Stimulated activated CD4-positive, alpha-beta T cell treated with anti-CD3 and anti-CD28 coated beads, Interleukin-15, amount 100 ng/mL, for 1 hour (primary cell): ENCODE measurements around the gene CCNF.

Experiments used
- DNase-seq, 2 donors: peaks; one replicate each; pipeline ENCODE4 v3.0.0-alpha.2; 2020; ENCODE audit warnings: low read depth in 1 of 2, low spot score in 1 of 2

CCNF gene

DNA sequence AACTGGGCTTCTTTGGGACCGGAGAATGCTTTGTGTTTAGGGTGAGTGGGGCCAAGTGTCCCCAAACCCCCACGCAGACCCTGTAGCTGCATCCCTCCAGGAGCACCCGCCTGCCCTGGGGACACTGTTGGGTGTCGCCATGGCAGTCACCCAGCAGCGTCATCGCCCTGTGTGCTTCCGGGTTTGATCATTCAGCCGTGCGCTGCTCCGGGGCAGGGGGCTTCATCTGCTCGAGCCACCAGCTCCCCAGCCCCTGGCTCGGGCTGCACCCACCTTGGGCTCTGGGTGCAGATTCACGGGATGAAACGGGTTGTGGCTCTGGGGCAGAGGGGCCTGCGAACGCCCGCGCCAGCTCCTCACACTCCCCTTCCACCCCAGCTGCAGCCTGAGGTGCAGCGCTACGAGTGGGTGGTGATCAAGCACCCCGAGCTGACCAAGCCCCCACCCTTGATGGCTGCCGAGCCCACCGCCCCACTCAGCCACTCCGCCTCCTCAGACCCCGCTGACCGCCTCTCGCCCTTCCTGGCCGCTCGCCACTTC lies 70.7 kb downstream of the CCNF start:
- no peak for DNase-seq

DNA sequence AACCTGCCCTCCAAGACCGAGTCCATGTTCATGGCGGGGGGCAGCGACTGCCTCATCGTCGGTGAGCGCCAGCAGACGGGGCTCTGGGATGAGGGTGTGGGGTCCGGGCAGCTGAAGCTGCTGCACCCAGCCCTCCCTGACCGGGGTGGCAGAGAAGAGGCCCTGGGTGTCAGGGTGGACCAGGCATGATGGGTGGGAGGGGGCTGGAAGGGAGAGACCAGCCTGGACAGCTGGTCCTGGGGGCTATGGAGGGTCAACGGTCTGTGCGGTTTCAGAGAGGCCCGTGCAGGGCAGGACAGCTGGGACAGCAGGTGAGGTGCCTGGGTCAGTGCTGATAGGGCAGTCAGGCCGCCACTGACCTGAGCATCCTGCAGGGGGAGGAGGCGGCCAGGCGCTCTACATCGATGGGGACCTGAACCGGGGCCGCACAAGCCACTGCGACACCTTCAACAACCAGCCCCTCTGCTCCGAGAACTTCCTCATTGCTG lies 71.2 kb downstream of the CCNF start:
- no peak for DNase-seq

DNA sequence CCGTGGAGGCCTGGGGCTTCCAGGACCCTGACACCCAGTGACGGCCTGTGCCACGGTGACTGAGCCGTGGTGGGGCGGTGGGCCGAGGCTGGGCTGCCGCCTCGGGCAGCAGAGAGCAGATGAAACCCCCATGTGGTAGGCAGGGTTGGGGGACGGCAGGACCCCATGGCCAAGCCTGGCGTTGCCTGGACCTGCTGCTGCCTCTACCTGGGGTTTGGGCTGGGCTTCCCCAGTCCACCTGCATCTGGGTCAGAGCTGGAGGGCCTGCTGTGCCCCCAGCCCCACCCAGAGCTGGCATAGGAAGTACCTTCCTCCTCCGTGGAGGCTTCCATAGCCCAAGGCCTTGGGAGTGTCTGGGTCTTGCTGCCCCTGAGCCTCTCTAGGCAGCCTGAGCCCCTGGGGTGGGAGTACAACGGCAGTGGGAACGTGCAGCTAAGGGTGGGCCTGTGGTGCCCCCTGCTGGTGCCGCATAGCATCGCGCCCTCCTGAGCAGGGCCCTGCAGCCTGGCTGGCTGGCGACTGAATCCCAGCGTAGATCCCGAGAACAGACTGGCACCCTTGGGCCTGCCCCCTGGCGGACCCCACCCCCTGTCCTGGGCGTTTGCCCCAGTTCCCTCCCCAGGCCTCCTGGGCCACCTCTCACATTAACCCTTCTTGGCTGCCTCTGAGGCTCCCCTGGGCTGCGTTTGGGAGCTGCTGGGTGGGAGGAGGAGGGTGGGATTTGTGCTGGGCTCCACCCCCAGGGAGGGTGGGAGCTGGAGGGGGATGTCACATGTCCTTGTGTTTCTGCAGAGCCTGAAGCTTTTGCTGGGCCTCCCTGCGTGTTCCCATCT lies 71.9 kb downstream of the CCNF start:
- DNase-seq = peak; percentile 54 to 77

DNA sequence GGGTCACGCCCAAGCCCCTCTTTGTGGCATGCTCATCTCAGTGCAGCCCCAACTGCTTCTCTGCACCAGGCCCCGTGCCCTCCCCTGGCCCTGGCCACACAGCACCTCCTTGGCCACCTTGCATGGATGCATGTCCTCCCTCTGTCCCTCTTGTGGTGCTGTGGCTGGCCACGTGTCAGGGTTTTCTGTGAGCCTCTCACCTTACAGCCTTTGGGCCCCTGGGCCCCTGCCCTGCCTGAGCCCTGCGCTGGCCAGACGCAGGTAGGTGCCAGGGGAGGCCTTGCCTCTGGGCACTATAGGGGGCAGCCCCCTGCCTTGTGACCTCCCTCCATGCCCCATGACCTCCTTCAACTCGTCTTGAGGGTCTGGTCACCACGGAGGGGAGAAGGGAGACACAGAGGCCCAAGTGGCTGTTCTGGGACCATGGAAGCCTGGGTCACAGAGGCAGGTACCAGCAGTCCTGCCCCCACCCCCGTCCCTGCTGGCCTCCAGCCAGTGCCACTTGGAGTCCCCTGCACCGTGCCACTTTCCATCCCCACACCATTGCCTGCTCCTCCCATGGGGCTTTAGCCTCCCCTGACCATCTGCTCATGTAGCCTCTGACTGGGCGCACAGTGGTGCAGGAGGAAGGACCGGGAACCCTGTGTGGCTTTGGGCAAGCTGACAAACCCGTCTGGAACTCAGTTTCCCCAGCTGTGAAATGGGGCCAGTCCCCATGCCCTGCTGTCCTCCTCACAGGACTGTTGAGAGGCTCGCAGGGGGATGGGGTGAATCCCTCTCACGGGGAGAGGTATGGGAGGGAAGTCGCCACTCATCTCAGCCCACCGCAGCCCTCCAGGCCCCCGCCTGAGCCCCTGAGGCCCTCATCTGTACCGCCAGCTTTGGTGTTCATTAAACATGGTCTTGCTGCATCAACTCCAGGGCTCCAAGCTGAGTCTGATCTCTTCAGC lies 73.0 kb downstream of the CCNF start:
- DNase-seq = no peak

DNA sequence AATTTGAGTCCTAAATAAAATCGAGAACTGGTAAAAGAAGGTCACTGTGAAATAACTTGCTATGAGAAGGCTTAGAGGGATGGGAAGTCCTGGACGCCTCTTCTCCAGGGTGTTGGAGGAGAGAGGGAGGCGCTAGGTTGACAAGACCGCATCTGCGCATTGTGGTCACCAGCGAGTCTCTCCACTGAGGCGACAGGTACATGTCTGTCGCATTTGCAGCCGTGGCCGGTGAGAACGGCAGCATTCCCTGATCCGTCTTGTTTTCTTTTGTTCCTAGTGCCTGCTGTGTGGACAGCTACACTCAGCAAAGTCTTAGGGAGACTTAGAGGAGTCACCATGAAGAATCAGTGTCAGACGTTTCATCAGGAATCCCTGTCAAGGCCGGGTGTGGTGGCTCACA lies 76.4 kb downstream of the CCNF start:
- no peak for DNase-seq

DNA sequence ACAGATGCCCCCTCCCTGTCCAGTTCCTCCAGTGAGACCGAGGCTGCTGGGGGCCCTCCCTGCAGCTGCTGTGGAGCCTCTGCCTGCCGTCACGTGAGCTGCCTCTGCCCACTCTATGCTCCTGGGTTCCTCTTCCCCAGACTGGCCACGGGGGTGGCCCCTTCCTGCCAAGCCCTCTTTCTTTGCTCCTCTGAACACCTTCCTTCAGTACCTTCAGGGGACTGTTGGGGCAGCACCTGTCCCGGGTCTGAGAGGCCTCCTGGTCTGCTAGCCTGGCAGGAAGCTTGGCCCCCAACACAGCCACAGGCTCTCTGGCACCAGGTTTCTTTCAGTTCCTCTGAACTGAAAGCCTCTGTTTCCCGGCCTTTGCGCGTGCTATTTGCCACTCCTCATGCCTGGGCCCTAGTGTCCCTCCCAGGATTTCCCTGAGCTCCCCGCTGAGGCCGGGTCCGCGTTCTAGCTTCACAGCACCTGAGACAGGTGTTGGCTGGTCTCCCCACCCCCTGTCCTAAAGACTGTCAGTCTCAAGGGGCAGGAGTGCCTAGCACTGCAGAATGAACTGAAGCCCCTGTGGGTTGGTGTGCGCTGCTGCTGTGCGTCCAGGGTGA lies 77.9 kb downstream of the CCNF start:
- DNase-seq = no peak

DNA sequence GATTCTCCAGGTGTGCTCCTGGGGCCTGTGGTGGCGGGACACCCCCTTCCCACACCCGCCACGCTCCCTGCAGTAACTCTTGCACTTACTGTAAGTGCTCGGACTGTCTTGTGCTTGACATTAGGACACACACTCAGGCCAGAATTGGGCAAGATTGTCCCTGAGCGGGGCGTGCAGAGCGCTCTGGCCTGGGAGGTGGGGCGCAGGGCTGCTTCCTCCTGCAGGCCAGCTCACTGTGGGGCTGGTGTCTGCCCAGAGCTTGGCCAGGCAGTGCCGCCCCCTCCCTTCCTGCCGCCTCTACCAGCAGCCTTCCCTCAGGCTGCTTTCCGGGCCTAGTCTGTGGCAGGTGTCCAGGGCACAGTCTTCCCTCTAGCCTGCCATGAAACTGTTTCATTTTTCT lies 78.4 kb downstream of the CCNF start:
- no peak for DNase-seq
